ENCODE data around the gene PDZD8. TPM values are rescaled to one million over a fixed set of nuclear protein-coding genes. Genes with fewer than 3 reads are reported as not detected.
"Not testable (repeated sequence)": the region's sequence is repeated elsewhere in the genome, so short reads cannot be mapped to it uniquely, and the experiment has no call there.

The PDZD8 gene
- total RNA-seq, 2 experiments from 2014 or later, result 27.6 to 27.7 TPM

- ChIA-PET CTCF (interaction anchor here (0.7 kb wide), 1 partner anchor 52 kb away, joined by 3 read pairs; no protein-coding TSS in a partner anchor), POLR2A (no interaction called here)
These were observed 134.4 kb downstream of the PDZD8 start, which contains the start of gene SLC18A2 for GRCh38 chr10:117240621-117241529. SLC18A2 (plus strand) TSS chr10:117241114; CDS start chr10:117241694, 580 bp downstream.

GRCh38 chr10:117239721-117240620, 135.3 kb downstream of the PDZD8 start:
- ChIA-PET POLR2A (no interaction called here), CTCF (interaction anchor here (0.7 kb wide), 1 partner anchor 53 kb away, joined by 3 read pairs; no protein-coding TSS in a partner anchor)

GRCh38 chr10:117239051-117239450, 136.2 kb downstream of the PDZD8 start:
- CTCF ChIA-PET, result no interaction called here

GRCh38 chr10:117237401-117237991, 137.7 kb downstream of the PDZD8 start:
- POLR2A ChIA-PET, result no interaction called here
- CTCF ChIA-PET, result no interaction called here

More at GRCh38 chr10:117239051-117239450, 136.2 kb downstream of the PDZD8 start:
- POLR2A ChIA-PET, result no interaction called here

- CTCF ChIA-PET, result interaction anchor here (1.9 kb wide), 1 partner anchor 13 kb away, joined by 10 read pairs; no protein-coding TSS in a partner anchor
- POLR2A ChIA-PET, result not testable (repeated sequence)
These were observed 145.1 kb downstream of the PDZD8 start for GRCh38 chr10:117230107-117230506.

- CTCF ChIA-PET, result interaction anchor here (1.9 kb wide), 1 partner anchor 11 kb away, joined by 10 read pairs; no protein-coding TSS in a partner anchor
- POLR2A ChIA-PET, result no interaction called here
These were observed 147.0 kb downstream of the PDZD8 start for GRCh38 chr10:117228210-117228609.

Other genes with a start within 250 kb of the PDZD8 start
- not detected for gene VAX1, start 237.2 kb downstream of the PDZD8 start, total RNA-seq
- not detected for gene KCNK18, start 178.0 kb downstream of the PDZD8 start, total RNA-seq
- under 1 TPM in 1 of 2 experiments, not detected in 1; 0.04 TPM for gene SLC18A2, start 134.3 kb downstream of the PDZD8 start, total RNA-seq
- gene EMX2, start 167.3 kb upstream of the PDZD8 start, total RNA-seq, result not detected

Data from activated CD8-positive, alpha-beta memory T cell treated with anti-CD3 and anti-CD28 coated beads for 36 hours (primary cell).